GM19372 (cell line): ENCODE data around the gene DNAJC11.
A peak's percentile ranks its signal among the peaks of the same experiment; 100 is the strongest.
"Not testable (repeated sequence)": the region's sequence is repeated elsewhere in the genome, so short reads cannot be mapped to it uniquely, and the experiment has no call there.

Experiments used
- ATAC-seq: cut with Tn5 transposase; IDR thresholded peaks from one replicate; pipeline ENCODE4 v1.9.1; 2021; ENCODE audit warnings: mild to moderate bottlenecking, low read depth, moderate library complexity; ENCODE audit not compliant: unreplicated experiment

DNAJC11 gene

GRCh38 chr1:6700853-6701436 lies 671 bp downstream of the DNAJC11 start:
- ATAC-seq, result peak; percentile 19

DNA sequence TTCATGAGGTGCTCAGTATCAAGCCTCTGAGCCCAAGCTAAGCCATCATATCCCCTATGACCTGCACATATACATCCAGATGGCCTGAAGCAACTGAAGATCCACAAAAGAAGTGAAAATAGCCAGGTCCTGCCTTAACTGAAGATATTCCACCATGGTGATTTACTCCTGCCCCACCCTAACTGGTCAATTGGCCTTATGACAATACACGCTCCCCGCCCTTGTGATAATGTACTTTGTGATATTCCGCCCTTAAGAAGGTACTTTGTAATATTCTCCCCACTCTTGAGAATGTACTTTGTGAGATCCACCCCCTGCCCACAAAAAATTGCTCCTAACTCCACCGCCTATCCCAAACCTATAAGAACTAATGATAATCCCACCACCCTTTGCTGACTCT lies 1.7 kb downstream of the DNAJC11 start:
- not testable (repeated sequence) for ATAC-seq

DNA sequence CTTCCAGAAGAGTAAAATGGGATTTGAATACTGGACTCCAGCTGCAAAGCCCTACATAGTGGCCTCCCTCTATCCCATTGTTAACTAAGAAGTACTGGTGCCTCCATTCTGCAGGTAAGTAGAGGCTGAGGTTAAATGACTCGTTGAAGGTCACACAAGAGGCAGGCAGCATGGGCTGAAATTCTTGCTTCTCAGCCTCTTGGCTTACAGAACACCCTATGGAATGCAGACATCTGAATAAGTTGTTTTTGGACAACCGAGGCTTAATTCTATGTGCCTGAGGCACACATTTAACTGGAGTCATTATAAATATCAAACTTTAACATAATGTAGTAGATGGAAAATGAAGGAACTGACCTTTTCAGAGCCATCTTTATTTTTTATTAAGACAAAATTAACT lies 5.7 kb downstream of the DNAJC11 start:
- no peak for ATAC-seq

GRCh38 chr1:6694121-6694713 lies 7.4 kb downstream of the DNAJC11 start:
- ATAC-seq, result no peak

- no peak for ATAC-seq
Observed at GRCh38 chr1:6692956-6693355, 8.7 kb downstream of the DNAJC11 start.

DNA sequence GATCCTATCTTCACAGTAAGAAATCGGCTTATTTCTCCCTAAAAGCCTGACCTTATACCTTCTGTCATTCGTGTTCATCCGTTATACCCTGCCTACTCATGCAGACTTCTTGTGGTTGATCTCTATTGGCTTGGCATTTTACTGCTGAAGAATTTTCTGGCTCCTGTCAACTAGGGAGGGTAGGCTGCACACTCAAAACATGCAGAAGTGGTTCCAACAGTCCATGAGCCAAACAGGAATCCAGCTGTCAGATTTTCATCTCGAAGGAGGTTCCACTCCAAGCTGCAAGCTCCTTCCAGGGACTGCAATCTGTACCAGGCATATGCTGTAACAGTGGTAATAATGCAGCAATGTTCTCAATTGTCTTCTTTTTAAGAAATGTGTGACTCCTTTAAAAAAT lies 10.1 kb downstream of the DNAJC11 start:
- ATAC-seq, result no peak

- ATAC-seq, result no peak
Observed at GRCh38 chr1:6690186-6690585, 11.4 kb downstream of the DNAJC11 start.

GRCh38 chr1:6688757-6689156 lies 12.9 kb downstream of the DNAJC11 start:
- no peak for ATAC-seq

- no peak for ATAC-seq
Observed at GRCh38 chr1:6688001-6688400, 13.6 kb downstream of the DNAJC11 start.

DNA sequence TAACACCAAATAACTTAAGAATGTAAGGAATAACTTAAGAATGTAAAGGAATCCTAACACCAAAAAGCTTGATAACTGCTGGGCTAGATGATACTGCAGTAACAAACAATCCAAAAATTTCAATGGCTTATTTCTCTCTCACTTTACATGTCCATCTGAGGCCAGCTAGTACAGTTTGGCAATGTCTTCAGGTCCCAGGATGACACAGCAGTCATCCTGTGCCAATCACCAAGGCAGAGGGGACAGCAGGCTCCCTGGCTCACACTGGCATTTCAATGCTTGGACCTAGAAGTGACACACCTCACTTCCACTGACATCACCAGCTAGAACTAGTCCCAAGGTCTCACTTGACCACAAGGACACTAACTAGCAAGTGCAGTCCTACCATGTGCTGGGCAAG lies 15.3 kb downstream of the DNAJC11 start:
- ATAC-seq, result no peak

- ATAC-seq, result no peak
Observed at GRCh38 chr1:6685381-6685780, 16.2 kb downstream of the DNAJC11 start.

DNA sequence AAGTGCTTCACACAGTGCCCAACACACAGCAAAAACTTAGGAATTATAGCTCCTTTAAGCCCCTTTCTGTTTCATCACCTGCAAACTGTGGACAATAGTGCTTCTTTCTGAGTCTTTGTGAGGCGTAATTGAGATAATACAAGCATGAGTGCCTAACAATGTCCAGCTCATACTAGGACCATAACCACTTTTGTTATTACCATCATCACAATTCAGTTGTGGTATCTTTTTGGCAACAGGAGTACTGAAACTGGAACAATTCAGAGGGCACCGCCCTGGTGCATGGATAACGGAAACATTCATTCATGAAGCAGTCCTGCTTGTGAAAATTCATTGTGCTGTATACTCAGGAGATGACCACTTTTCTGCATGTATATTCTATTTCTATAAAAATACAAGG lies 18.2 kb downstream of the DNAJC11 start:
- ATAC-seq, result no peak

- no peak for ATAC-seq
Observed at GRCh38 chr1:6675941-6676340, 25.7 kb downstream of the DNAJC11 start.

DNA sequence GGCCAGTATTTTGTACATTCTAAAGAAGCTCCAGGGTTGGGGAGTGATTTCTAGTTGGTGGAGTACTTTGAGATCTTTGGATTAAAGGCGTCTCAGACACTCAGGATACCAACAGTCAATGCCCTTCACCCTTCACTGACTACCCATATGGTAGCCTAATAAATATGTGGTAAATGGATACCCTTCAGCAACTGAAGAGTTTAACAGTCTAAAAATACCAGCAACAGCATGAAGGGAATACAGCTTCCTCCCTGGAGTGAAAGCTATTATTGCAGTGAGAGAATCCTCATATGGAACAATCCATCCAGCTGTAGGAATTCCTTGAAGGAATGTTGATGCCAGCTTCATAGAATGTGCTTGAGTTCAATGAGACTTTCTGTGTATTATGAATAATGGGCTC lies 26.8 kb downstream of the DNAJC11 start:
- no peak for ATAC-seq

- no peak for ATAC-seq
Observed at GRCh38 chr1:6673816-6674398, 27.7 kb downstream of the DNAJC11 start.

DNA sequence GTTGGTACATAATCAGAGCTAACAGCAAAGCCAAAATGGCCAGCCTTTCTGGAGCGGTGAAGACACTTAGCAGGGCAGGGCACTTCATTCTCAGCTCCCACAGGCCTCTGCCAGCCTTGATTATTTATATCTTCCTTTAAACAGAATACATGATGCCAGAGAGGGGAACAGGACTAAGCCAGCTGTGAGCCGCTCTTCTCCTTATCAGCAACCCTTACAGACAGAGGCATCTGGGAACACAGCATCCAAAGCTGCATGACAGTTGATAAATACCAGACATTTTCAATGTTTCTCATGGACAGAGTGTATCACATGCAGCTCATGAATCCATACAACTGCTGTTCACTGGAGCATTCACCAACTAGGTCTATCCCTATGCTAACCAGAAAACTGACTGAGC lies 29.1 kb downstream of the DNAJC11 start:
- no peak for ATAC-seq

- ATAC-seq, result no peak
Observed at GRCh38 chr1:6668503-6668902, 33.1 kb downstream of the DNAJC11 start.

DNA sequence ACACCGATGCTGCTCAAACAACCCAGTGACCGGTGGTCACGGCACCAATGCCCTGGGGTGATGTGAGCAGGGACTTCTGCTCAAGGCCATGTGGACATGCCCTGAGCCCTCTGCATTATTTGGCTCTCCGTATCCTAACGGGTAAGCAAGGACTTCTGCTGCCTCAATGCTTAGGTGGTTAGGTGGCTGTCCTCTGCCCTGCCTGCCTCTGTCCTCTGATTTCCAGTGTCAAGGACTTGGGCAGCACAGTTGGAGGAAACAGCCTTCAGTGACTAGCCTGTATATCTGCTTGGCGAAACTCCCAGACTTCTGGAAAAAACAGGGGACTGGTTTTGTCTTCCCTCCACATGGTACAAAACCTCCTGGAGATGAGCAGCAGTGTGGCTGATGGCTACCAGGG lies 34.5 kb downstream of the DNAJC11 start:
- ATAC-seq, result no peak

- no peak for ATAC-seq
Observed at GRCh38 chr1:6666696-6667095, 34.9 kb downstream of the DNAJC11 start.

DNA sequence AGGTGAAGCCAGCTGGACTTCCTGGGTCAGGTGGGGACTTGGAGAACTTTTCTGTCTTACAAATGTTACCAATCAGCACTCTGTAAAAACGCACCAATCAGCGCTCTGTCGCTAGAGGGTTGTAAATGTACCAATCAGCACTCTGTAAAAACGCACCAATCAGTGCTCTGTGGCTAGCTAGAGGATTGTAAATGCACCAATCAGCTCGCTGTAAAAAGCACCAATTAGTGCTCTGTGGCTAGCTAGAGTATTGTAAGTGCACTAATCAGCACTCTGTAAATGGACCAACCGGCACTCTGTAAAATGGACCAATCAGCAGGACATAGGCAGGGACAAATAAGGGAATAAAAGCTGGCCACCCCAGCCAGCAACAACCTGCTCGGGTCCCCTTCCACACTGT lies 39.1 kb downstream of the DNAJC11 start:
- ATAC-seq, result not testable (repeated sequence)

GRCh38 chr1:6660415-6661049 lies 41.1 kb downstream of the DNAJC11 start:
- ATAC-seq, result no peak
